ENCODE measurements around the gene OR51B6.
"Not testable (repeated sequence)": the region's sequence is repeated elsewhere in the genome, so short reads cannot be mapped to it uniquely, and the experiment has no call there.

OR51B6 gene, protein sequence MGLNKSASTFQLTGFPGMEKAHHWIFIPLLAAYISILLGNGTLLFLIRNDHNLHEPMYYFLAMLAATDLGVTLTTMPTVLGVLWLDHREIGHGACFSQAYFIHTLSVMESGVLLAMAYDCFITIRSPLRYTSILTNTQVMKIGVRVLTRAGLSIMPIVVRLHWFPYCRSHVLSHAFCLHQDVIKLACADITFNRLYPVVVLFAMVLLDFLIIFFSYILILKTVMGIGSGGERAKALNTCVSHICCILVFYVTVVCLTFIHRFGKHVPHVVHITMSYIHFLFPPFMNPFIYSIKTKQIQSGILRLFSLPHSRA

DNA sequence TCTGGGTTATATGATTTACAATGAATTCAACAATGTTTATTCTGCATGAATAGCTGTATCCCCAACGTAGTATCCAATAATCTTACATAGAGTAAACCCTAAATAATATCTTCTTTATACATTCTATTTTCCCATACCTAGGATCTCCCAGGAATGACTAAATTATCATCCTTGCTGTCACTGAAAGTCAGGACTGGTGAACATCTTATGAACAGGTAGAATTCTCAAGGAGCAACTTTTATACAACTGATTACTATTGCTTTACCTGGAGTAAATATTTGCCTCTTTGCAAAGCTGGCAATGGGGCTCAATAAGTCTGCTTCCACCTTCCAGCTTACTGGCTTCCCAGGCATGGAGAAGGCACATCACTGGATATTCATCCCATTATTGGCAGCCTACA lies at the start of gene OR51B6:
TSS of gene OR51B6 (plus strand) at position 301 of the 400 bp plus-strand sequence. CDS start at position 301, 0 bp downstream.
- DNase-seq (ENCODE audit: low read depth), result no peak

DNA sequence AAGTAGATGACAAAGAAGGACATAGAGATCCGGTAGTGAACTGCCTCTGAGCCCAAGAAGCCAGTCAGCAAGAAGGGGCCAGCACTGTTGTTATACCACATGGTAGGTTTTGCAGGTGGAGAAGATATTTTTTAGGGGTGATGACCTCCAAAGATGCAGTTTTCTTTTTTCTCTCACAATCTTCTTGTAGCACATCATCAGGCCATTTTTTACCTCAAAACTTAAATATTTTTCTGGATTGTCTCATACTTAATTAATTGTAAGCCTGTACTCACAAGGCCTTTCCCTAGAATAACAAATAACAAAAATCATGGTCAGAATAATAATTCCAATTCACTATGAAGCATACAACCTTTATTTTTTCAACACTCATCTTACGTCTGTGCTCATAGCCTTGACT lies 49.5 kb upstream of the OR51B6 start, which contains the start of gene OR51B4:
TSS of gene OR51B4 (minus strand) at position 101 of the 400 bp plus-strand sequence. CDS start at position 101, 0 bp downstream.
- no peak for DNase-seq (ENCODE audit: low read depth)

DNA sequence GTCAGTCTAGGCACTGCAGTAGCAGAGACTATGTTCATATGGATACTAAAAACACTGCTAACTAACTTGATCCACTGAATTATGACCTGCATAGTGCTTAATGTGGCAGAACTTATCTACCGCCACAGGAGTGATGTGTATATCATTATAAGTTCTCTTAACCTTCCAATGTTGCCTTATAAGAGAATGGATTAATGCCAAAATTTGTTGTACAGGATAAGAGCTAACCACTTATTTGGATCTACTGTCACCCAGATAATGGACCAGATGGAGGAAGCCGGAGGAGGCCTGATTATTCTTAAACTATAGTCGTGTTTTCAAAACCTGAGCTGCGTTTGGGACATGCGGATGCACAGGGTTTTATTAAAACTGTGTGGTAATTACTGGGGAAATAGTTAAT lies 47.7 kb upstream of the OR51B6 start:
- no peak for DNase-seq (ENCODE audit: low read depth)

DNA sequence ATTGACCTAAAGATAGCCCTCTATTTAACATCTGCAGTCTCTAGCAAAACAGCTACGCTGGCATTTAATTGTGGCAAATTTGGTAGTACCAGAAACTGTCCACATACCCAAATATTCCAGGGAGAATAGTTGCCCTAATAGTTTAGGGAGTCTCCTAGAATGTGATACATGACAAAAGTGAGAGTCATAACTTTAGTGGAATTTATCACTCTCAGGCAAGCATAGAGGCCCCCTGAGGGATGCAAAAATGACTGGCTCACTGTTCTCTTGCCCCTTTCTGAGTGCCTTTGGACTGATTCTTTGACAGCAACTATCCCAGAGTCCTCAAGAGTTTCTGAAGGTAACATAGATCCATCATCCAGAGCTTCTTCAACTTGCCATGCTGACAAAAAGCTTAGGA lies 47.3 kb upstream of the OR51B6 start:
- no peak for DNase-seq (ENCODE audit: low read depth)

DNA sequence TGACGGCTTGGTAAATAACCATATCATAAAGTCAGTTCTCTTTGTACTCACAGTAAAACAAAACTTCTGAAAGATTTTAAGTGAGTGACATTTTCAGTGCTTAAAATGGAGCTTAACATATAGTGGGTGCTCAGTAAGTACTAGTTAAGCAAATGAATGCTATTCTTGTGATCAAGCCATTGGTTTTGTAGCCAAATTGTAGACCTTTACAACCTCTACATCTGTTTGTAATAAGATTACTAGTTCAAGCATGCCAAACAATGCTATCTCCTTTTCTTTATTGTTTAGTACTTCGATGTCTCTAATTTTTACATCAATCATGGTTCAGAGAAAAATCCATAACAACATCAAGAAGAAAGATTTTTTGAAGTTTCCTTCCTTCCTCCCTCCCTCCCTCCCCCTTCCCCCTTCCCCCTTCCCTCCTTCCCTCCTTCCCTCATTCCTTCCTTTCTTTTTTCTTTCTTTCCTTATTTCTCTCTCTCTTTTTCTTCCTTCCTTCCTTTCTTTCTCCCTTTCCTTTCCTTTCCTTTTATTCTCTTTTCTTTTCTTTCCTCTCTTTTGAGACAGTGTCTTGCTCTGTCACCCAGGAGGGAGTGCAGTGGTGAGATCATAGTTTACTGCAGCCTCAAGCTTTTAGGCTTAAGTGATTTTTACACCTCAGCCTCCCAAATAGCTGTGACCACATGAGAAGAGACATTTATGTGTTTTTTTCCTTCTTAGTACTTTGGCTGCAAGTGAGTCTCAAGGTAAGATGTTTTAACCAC lies 43.9 kb upstream of the OR51B6 start:
- no peak for DNase-seq (ENCODE audit: low read depth)

DNA sequence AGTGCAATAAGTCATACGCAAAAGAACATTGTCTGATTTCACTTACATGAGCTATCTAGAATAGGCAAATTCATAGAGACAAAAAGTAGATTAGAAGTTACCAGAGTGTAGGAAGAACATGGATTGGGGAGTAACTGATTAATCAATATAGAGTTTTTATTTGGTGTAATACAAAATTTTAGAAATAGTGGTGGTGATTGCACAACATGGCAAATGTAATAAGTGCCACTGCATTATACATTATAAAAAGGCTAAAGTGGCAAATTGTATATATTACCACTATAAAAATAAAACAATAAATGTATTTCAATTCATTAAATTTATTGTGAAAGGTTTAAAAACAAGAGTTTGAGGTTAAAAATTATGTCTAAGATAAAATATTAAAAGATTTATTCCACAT lies 40.9 kb upstream of the OR51B6 start:
- no peak for DNase-seq (ENCODE audit: low read depth)

DNA sequence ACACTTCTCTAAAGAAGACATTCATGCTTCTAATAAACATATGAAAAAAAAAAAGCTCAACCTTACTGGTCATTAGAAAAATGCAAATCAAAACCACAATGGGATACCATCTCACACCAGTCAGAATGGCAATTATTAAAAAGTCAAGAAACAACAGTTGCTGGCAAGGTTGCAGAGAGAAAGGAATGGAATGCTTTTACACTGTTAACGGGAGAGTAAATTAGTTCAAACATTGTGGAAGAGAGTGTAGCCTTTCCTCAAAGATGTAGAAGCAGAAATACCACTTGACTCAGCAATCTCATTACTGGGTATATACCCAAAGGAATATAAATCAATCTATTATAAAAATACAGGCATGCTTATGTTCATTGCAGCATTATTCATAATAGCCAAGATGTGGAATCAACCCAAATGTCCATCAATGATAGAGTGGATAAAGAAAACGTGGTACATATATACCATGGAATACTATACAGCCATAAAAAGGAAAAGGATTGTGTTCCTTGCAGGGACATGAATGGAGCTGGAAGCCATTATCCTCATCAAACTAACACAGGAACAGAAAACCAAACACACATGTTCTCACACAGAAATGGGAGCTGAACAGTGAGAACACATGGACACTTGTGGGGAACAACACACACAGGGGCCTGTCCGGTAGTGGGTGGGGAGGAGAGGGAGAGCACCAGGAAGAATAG lies 37.8 kb upstream of the OR51B6 start:
- not testable (repeated sequence) for DNase-seq (ENCODE audit: low read depth)

DNA sequence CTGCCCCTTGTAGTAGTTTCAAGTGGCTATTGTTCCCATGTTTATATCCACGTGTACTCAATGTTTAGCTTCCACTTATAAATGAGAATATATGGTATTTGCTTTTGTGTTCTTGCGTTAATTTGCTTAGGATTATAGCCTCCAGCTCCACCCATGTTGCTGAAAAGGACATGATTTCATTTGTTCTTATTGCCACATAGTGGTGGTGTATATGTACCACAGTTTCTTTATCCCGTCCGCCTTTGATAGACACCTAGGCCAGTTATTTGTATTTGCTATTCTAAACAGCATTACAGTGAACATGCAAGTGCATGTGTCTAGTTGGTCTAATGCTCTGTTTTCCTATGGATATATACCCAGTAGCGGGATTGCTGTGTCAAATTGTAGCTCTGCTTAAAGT lies 34.0 kb upstream of the OR51B6 start:
- DNase-seq (ENCODE audit: low read depth), result no peak

DNA sequence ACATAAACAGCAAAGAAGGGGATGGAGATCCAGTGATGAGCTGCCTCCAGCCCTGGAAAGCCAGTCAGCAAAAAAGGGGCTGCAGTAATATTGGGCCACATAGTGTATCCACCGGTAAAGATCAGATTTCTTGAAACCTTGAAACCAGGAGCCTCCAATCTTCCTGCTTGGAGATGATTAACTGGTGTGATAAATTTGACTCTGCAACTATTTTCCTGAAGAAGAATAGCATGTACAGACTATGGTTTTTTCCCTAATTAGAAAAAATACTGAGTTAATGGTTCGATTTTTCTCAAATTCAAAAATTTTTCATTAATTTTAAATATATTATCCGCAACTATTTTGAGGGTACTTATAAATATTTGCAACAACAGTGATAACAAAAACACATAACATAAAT lies 27.1 kb upstream of the OR51B6 start, which contains the start of gene OR51B2:
TSS of gene OR51B2 (minus strand) at position 101 of the 400 bp plus-strand sequence. CDS start at position 101, 0 bp downstream.
- DNase-seq (ENCODE audit: low read depth), result no peak

DNA sequence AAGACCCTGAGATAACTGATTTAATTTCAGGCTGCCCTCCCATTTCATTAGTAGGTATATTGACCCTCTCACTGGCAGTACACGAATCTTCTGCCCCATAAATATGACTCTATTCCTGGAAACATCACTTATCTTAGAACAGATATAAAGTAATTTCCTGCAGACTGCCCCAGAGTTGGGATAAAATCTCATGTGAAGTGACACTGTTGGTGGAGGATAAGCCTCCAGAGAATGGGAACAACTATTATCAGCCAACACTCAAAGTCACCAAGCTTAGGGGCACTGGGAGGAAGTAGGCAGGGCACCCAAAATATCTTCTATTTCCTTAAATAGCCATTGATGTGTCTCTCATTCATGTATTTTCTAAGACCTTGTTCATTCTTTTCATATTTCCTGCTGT lies 16.1 kb upstream of the OR51B6 start:
- DNase-seq (ENCODE audit: low read depth), result no peak

DNA sequence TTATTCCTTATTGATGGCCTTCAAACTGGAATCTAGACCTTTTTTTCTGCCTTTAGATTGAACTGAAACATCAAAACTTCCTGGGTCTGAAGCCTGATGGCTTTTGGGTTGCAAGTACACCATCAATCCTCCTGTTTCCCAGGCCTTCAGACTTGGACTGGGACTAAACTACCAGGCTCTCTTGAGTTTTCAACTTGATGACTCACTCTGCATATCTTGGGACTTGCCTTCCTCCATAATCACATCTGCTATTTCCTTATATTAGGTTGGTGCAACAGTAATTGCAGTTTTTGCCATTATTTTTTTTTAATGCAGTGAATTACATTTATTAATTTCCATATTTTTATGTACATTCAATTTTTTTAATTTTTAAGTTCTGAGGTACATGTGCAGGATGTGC lies 15.0 kb upstream of the OR51B6 start:
- DNase-seq (ENCODE audit: low read depth), result no peak

DNA sequence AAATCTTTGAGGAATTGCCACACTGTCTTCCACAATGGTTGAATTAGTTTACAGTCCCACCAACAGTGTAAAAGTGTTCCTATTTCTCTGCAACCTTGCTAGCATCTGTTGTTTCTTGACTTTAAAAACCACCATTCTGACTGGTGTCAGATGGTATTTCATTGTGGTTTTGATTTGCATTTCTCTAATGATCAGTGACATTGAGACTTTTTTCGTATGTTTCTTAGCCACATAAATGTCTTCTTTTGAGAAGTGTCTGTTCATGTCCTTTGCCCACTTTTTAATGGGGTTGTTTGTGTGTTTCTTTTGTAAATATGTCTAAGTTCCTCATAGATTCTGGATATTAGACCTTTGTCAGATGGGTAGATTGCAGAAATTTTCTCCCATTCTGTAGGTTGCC lies 14.1 kb upstream of the OR51B6 start:
- DNase-seq (ENCODE audit: low read depth), result not testable (repeated sequence)

DNA sequence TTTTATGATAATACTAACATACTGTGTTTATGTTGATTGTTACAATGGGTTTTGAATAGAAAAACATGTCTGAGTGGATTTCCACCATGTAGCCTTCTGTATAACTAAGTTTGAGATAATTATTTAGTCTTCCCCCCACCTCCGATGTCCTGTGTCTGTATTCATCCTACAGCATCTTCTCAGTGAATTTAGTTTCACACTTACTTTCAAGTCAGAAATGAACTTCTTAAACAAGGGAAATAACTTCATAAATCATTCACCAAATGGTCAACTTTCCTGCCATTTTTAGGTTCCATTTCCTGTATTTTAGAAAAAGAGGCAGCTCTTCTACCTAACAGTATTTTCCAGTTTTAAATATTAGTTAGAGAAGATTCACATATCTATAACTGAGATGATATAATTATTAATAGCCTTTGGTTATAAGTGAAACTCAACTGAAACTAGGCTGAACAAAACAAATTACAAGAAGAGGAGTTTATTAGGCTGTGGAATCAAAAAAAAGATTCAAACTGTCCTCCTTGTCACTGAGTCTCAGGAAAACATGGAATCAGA lies 11.5 kb upstream of the OR51B6 start:
- no peak for DNase-seq (ENCODE audit: low read depth)

DNA sequence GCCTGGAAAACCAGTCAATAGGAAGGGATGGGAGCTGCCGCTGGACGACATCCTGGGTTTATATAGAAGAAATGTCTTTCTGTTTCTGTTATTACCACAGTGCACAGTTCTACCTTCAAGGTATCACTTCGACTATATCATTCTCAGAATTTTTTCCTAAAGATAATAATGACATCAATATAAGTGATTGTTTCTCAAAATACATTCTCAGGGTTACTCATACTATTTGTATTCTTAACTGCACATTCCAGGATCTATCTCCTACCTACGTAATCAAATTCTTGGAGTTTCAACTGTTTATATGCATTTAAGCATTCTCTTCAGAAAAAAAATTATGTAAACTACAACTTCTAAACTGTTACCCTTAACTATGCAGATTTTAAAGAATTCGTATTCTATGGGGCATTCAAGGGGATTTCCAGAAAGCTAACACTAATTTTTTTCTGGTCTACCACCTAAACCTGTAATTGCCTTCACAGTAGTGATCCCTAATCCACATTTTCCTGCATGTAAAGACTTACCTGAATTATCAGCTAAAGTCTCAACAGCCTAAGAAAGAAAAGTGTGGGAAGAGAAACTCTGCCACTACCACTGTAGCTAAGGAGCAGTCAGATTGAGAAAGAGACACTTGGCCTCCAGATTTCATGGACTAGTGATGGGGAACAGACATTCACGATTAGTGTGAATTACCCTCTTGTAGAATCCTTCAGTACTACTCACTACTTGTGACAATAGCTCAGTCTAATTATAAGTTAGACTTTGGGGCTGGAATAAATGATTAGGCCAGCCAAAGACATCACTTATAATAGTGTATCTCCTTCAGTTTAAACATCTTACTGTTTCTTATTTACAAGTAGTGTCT lies 7.6 kb upstream of the OR51B6 start, which contains the start of gene OR51B5:
TSS of gene OR51B5 (minus strand) at position 51 of the 862 bp plus-strand sequence. CDS start at position 51, 0 bp downstream.
- no peak for DNase-seq (ENCODE audit: low read depth)

DNA sequence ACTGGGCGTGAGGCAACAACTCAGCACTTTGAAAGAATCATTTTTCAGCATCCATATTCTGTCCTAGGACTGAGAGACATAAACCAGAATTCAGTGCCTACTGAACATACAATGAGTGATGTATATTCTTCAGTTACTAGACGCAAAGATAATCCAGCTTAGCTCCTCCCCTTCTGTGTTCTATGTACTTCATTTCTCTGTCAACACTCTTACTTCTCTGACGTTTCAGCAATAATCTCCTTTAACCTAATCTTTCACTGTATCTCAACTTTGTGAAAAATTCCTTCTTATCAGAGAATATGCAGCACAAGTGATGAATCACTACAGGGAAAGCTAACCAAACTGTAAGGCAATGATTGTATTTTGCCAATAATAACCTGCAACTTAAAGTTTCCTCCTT lies 5.5 kb upstream of the OR51B6 start:
- DNase-seq (ENCODE audit: low read depth), result no peak

DNA sequence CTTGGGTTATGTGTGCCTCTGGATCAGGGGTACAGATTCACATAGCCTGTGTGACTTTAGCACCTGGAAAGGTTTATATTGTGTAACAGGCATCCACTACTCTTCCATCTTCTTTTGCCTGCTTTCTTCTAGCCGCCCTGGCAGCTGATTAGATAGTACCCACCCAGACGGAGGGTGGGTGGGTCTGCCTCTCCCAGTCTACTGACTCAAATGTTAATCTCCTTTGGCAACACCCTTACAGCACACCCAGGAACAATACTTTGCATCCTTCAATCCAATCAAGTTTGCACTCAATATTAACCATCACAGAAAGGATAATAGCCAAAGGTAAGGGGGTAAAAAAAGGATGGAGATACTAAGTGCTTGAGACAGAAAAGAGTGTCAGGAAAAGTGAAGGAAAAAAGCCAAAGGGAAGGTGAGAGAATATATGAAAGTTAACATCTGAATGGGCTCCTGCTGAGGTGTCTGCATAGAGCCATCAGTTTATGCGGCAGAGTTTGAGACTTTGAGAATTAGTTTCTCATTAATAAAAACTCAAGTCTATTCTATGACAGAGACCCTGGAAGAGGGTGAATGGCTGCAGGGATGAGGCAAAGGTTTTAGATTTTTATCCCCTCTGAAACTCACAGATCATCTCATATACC lies 2.6 kb upstream of the OR51B6 start:
- no peak for DNase-seq (ENCODE audit: low read depth)

DNA sequence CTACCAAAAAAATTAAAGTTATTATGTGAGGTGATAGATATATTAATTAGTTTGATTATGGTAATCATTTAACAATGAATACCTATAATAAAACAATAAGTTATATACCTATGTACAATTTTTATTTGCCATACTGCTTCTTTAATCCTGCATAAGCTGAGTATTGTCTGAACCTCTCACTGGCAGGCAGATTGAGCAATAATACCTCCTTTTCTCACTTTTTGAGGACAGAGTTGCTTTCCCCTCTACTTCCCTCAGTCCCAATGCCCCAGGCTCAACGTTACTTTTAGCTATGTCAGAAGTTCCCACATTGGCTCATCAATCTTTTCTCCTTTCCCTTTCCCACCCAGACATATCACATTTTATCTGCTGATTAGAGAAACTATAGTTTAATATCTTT lies 1.8 kb upstream of the OR51B6 start:
- DNase-seq (ENCODE audit: low read depth), result no peak

DNA sequence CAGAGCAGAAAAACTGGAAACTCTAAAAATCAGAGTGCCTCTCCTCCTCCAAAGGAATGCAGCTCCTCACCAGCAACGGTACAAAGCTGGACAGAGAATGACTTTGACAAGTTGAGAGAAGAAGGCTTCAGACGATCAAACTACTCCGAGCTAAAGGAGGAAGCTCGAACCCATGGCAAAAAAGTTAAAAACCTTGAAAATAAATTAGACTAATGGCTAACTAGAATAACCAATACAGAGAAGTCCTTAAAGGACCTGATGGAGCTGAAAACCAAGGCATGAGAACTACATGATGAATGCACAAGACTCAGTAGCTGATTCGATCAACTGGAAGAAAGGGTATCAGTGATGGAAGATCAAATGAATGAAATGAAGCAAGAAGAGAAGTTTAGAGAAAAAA lies 4.7 kb downstream of the OR51B6 start:
- not testable (repeated sequence) for DNase-seq (ENCODE audit: low read depth)

DNA sequence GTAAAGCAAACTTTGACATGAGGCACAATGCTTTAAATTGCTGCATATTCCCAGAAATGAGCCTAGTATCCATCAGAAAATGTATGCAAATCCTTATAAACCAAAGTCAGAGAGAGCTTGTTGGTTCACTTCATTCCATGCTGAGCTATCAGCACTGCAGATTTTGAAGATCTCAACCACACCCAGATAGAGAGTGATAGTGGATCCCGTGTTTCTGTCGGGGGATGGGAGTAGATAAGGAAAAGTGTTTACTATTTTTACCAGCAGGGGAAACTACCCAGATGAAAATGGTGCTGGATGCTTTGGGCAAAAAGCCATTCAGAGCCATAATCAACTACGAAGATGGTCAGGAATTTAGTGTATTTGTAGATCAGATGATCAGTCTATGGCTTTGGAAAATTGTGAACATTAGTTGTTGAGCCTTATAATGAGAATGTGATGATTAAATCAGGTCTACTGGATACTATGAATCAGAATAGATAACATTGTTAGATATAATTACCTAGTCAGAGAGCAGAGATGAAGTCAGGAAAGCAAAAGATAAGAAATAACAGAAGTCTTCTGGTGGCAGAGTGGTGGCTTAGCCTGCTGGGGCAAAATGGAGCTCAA lies 10.8 kb downstream of the OR51B6 start:
- DNase-seq (ENCODE audit: low read depth), result no peak

DNA sequence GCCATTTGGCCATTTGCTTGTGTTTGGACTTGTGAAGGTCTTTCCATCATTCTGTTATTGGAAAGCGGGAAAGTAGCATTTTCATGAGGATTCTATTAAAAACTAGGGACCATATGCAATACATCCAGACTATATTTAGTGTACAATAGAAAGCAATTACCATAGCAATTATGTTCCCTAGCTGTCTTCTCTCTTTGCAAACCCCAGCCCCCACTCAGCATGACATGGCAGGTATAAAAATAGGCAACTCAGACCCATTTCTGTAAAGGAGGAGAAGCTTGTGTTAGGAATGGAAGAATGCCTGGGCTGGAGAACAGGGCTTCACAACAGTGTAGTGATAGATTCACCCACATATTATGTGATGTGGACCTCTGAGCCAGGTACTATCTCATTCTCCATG lies 12.4 kb downstream of the OR51B6 start:
- no peak for DNase-seq (ENCODE audit: low read depth)

Measured in fibroblast of gingiva (primary cell).